ENCODE measurements around the gene CMYA5. TPM values are rescaled to one million over a fixed set of nuclear protein-coding genes. Genes with fewer than 3 reads are reported as not detected.

CMYA5 gene
- total RNA-seq, 4 donors from 2014 or later: 15.9 to 33.9 (median 22.0) TPM

- intact Hi-C loops (cut with DNase I): no loop called here
- Histone ChIP-seq H3K4me3 (replicated peaks in 1 of 3) (no peak overlapping the region), H3K4me1 (peaks cover 59 to 70% of the 10 kb centered on the region in 2 donors), H3K27me3 (no peaks in the 10 kb centered on the region), H3K27ac (peak overlapping the region; percentile 75 to 89 (median 79)), H3K9me3 (no peaks in the 10 kb centered on the region), H3K36me3 (no peaks in the 10 kb centered on the region)
- TF ChIP-seq, protein P1, sequence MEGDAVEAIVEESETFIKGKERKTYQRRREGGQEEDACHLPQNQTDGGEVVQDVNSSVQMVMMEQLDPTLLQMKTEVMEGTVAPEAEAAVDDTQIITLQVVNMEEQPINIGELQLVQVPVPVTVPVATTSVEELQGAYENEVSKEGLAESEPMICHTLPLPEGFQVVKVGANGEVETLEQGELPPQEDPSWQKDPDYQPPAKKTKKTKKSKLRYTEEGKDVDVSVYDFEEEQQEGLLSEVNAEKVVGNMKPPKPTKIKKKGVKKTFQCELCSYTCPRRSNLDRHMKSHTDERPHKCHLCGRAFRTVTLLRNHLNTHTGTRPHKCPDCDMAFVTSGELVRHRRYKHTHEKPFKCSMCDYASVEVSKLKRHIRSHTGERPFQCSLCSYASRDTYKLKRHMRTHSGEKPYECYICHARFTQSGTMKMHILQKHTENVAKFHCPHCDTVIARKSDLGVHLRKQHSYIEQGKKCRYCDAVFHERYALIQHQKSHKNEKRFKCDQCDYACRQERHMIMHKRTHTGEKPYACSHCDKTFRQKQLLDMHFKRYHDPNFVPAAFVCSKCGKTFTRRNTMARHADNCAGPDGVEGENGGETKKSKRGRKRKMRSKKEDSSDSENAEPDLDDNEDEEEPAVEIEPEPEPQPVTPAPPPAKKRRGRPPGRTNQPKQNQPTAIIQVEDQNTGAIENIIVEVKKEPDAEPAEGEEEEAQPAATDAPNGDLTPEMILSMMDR (IDR thresholded peaks at IDR 0.05): peak in 1 of 6 experiments; percentile 9
- no peak for TF ChIP-seq POLR2A (IDR thresholded peaks at IDR 0.05)
- 50 to 60% methylated on average over 3 of the region's 3 CpGs for whole genome bisulfite sequencing, 2 donors
- peak; percentile 73 to 78 for DNase-seq
Measured at GRCh38 chr5:79791843-79792242, 102.2 kb downstream of the CMYA5 start.

GRCh38 chr5:79792463-79792862 is 102.8 kb downstream of the CMYA5 start:
- Histone ChIP-seq H3K27ac (peak overlapping the region; percentile 75 to 89 (median 79)), H3K9me3 (no peaks in the 10 kb centered on the region), H3K4me3 (replicated peaks in 1 of 3) (no peak overlapping the region), H3K36me3 (no peaks in the 10 kb centered on the region), H3K27me3 (no peaks in the 10 kb centered on the region), H3K4me1 (peaks cover 53 to 69% of the 10 kb centered on the region in 2 donors)
- intact Hi-C loops (cut with DNase I): no loop called here
- TF ChIP-seq, protein P1 (IDR thresholded peaks at IDR 0.05): no peak
- no peak for DNase-seq

DNA sequence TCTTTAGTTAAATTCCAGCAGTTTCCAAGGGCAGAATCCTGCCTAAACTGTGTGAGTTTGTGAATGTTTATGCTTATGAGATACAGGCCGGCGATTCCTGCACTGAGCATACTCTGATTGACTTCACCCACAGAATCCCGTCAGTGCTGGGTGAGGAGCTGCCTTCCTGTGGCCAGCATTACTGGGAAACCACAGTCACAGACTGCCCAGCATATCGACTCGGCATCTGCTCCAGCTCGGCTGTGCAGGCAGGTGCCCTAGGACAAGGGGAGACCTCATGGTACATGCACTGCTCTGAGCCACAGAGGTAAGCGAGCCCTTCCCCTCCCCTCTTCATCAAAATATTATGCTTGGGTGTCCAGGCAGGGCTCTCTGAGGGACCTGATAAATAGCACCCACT is 103.7 kb downstream of the CMYA5 start:
- peak; percentile 37 to 41 for DNase-seq
- no peaks in the 10 kb centered on the region for H3K36me3 ChIP-seq
- H3K27me3 ChIP-seq: no peaks in the 10 kb centered on the region
- peak overlapping the region; percentile 59 to 77 (median 75) for H3K27ac ChIP-seq
- intact Hi-C loops (cut with DNase I): no loop called here
- no peaks in the 10 kb centered on the region for H3K9me3 ChIP-seq
- peaks cover 46 to 66% of the 10 kb centered on the region in 2 donors for H3K4me1 ChIP-seq
- 45 to 64% methylated on average over 7 of the region's 7 CpGs for WGBS, 2 donors
- no peak for TF ChIP-seq POLR2A (IDR thresholded peaks at IDR 0.05)
- TF ChIP-seq, protein P1 (IDR thresholded peaks at IDR 0.05): no peak
- H3K4me3 ChIP-seq (replicated peaks in 1 of 3): no peak overlapping the region

DNA sequence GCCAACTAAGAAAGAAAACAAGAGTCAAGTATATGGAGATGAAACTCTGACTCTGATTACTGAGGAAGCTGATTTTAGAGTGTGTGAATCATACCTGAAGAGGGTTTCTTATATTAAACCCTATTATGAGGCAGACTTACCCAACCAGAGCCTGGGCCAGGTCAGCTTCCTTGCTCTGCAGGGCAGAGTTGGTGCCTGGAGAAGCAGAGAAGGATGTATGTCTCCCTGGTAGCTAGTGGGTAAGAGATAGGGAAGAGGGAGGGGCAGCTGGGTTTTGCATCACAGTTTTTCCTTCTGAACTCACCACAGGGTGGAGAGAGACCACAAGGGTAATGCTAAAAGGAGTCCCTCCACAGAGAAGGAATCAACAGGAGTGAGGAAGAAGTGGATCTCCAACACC is 104.1 kb downstream of the CMYA5 start:
- no peaks in the 10 kb centered on the region for H3K9me3 ChIP-seq
- intact Hi-C loops (cut with DNase I): no loop called here
- H3K4me3 ChIP-seq (replicated peaks in 1 of 3): no peak overlapping the region
- H3K27me3 ChIP-seq: no peaks in the 10 kb centered on the region
- H3K27ac ChIP-seq: peak overlapping the region; percentile 59 to 77 (median 75)
- no peaks in the 10 kb centered on the region for H3K36me3 ChIP-seq
- peaks cover 44 to 66% of the 10 kb centered on the region in 2 donors for H3K4me1 ChIP-seq
- peak; percentile 58 to 61 for DNase-seq
- TF ChIP-seq, protein P1 (IDR thresholded peaks at IDR 0.05): no peak
- TF ChIP-seq POLR2A (IDR thresholded peaks at IDR 0.05): no peak

GRCh38 chr5:79794347-79794746 is 104.7 kb downstream of the CMYA5 start:
- DNase-seq: no peak
- intact Hi-C loops (cut with DNase I): no loop called here
- Histone ChIP-seq H3K4me3 (replicated peaks in 1 of 3) (no peak overlapping the region), H3K4me1 (peaks cover 39 to 61% of the 10 kb centered on the region in 2 donors), H3K36me3 (no peaks in the 10 kb centered on the region), H3K27ac (peak overlapping the region in 2 of 3 donors; percentile 75 to 77), H3K9me3 (no peaks in the 10 kb centered on the region), H3K27me3 (no peaks in the 10 kb centered on the region)
- 74 to 76% methylated on average over 3 of the region's 3 CpGs for WGBS, 2 donors
- TF ChIP-seq POLR2A (IDR thresholded peaks at IDR 0.05): no peak
- TF ChIP-seq, protein P1 (IDR thresholded peaks at IDR 0.05): no peak

Measured in thyroid gland (tissue), 4 donors.